SK-N-SH treated with all-trans-retinoic acid at 6 μM for 48 hours (cell line): ENCODE results near the gene GPRASP2.

Experiments used
- ATAC-seq: fragments of 200-7000 bp; cut with Tn5 transposase; 3 replicates; pipeline ENCODE4 v1.9.1; 2020; ENCODE audit warnings: mild to moderate bottlenecking, moderate library complexity
- ARNTL ChIP-seq: fragments of 450-650 bp; formaldehyde crosslinking; IDR thresholded peaks from 2 replicates; pipeline ENCODE4 v1.5.0; 2020; ENCODE audit warnings: low read depth, mild to moderate bottlenecking, moderate library complexity, borderline replicate concordance
- BACH2 ChIP-seq: fragments of 250-450 bp; sonication (Bioruptor Pico); IDR thresholded peaks from 2 replicates; pipeline ENCODE4 v1.9.0; 2021; ENCODE audit warnings: mild to moderate bottlenecking, borderline replicate concordance
- CSDC2 ChIP-seq: fragments of 250-450 bp; sonication (Bioruptor Pico); IDR thresholded peaks from 2 replicates; pipeline ENCODE4 v1.5.0; 2020; ENCODE audit warnings: mild to moderate bottlenecking, moderate library complexity
- ESRRG ChIP-seq: fragments of 250-450 bp; sonication (Bioruptor Pico); IDR thresholded peaks from 2 replicates; pipeline ENCODE4 v1.6.1; 2021; ENCODE audit warnings: mild to moderate bottlenecking
- ISL1 ChIP-seq: fragments of 250-450 bp; sonication (Bioruptor Pico); IDR thresholded peaks from 2 replicates; pipeline ENCODE4 v2.1.2; 2022; ENCODE audit warnings: mild to moderate bottlenecking, moderate library complexity
- OSR1 ChIP-seq: fragments of 250-450 bp; sonication (Bioruptor Pico); IDR thresholded peaks from 2 replicates; pipeline ENCODE4 v1.8.0; 2022; ENCODE audit warnings: moderate library complexity, mild to moderate bottlenecking, inconsistent platforms
- PATZ1 ChIP-seq: fragments of 250-450 bp; sonication (Bioruptor Pico); IDR thresholded peaks from 2 replicates; pipeline ENCODE4 v1.8.0; 2020; ENCODE audit warnings: mild to moderate bottlenecking, moderate library complexity, borderline replicate concordance
- POU6F1 ChIP-seq: fragments of 250-450 bp; sonication (Bioruptor Pico); IDR thresholded peaks from 2 replicates; pipeline ENCODE4 v1.8.0; 2021; ENCODE audit warnings: low read depth, mild to moderate bottlenecking, moderate library complexity, borderline replicate concordance
- PPARA ChIP-seq: fragments of 250-450 bp; sonication (Bioruptor Pico); IDR thresholded peaks from 2 replicates; pipeline ENCODE4 v1.5.0; 2020; ENCODE audit warnings: mild to moderate bottlenecking, borderline replicate concordance
- RARB ChIP-seq: fragments of 250-450 bp; sonication (Bioruptor Pico); IDR thresholded peaks from 2 replicates; pipeline ENCODE4 v1.8.0; 2021; ENCODE audit warnings: mild to moderate bottlenecking, moderate library complexity
- SNAI2 ChIP-seq: fragments of 250-450 bp; sonication (Bioruptor Pico); IDR thresholded peaks from 2 replicates; pipeline ENCODE4 v1.5.0; 2020; ENCODE audit warnings: mild to moderate bottlenecking, moderate library complexity
- TCF4 ChIP-seq: fragments of 250-450 bp; sonication (Bioruptor Pico); IDR thresholded peaks from 2 replicates; pipeline ENCODE4 v1.8.0; 2021; ENCODE audit warnings: mild to moderate bottlenecking, moderate library complexity, borderline replicate concordance
- TOX ChIP-seq: fragments of 250-450 bp; sonication (Bioruptor Pico); IDR thresholded peaks from 2 replicates; pipeline ENCODE4 v1.8.0; 2021; ENCODE audit warnings: mild to moderate bottlenecking, moderate library complexity, borderline replicate concordance
- ZC3H10 ChIP-seq: fragments of 250-450 bp; sonication (Bioruptor Pico); IDR thresholded peaks from 2 replicates; pipeline ENCODE4 v1.5.1; 2021; ENCODE audit warnings: mild to moderate bottlenecking, moderate library complexity
- ZFP3 ChIP-seq: fragments of 250-450 bp; sonication (Bioruptor Pico); IDR thresholded peaks from 2 replicates; pipeline ENCODE4 v1.5.0; 2020; ENCODE audit warnings: mild to moderate bottlenecking, moderate library complexity
- ZNF565 ChIP-seq: fragments of 450-650 bp; formaldehyde crosslinking; conservative IDR thresholded peaks from 2 replicates; pipeline ENCODE4 v1.5.0; 2020; ENCODE audit warnings: low read depth, mild to moderate bottlenecking, moderate library complexity
- ZNF70 ChIP-seq: fragments of 450-650 bp; formaldehyde crosslinking; IDR thresholded peaks from 2 replicates; pipeline ENCODE4 v1.5.0; 2020; ENCODE audit warnings: mild to moderate bottlenecking, moderate library complexity
- ZNF8 ChIP-seq: fragments of 450-650 bp; formaldehyde crosslinking; IDR thresholded peaks from 2 replicates; pipeline ENCODE4 v1.5.0; 2020; ENCODE audit warnings: mild to moderate bottlenecking, moderate library complexity
- TF ChIP-seq, protein P1 (sequence below): fragments of 250-450 bp; sonication (Bioruptor Pico); IDR thresholded peaks from 2 replicates; pipeline ENCODE4 v1.5.1; 2021; ENCODE audit warnings: mild to moderate bottlenecking, moderate library complexity
- TF ChIP-seq, protein P2 (sequence below): fragments of 250-450 bp; sonication (Bioruptor Pico); IDR thresholded peaks from 2 replicates; pipeline ENCODE4 v1.5.0; 2020; ENCODE audit warnings: mild to moderate bottlenecking, moderate library complexity

GPRASP2 gene

DNA sequence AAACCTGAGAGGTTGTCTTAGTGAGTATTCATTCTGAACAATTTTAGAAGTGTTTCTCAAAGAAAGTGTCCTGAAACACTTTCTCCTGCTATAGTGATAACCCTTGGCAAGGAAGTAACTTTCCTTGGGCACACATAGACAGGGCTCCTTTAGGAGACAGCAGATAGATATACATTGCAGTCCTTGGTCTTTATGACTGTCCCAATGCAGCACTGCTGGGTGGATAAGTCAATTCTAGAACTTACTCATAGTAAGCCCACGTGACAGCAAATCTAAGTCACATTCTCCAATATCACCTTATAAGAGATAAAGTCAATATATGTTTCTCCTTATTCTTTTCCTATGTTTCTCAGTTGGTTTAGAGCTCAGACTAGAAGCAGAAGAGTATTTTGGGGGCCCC lies 55.0 kb downstream of the GPRASP2 start:
- TF ChIP-seq RARB (CRISPR knock-in tag) = no peak
- TF ChIP-seq, protein P1, sequence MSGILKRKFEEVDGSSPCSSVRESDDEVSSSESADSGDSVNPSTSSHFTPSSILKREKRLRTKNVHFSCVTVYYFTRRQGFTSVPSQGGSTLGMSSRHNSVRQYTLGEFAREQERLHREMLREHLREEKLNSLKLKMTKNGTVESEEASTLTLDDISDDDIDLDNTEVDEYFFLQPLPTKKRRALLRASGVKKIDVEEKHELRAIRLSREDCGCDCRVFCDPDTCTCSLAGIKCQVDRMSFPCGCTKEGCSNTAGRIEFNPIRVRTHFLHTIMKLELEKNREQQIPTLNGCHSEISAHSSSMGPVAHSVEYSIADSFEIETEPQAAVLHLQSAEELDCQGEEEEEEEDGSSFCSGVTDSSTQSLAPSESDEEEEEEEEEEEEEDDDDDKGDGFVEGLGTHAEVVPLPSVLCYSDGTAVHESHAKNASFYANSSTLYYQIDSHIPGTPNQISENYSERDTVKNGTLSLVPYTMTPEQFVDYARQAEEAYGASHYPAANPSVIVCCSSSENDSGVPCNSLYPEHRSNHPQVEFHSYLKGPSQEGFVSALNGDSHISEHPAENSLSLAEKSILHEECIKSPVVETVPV = no peak
- no peak for TF ChIP-seq ZC3H10 (CRISPR knock-in tag)
- no peak for TF ChIP-seq ESRRG (CRISPR knock-in tag)
- no peak for TF ChIP-seq BACH2 (CRISPR knock-in tag)
- no peak for TF ChIP-seq ZFP3 (CRISPR knock-in tag)
- no peak for TF ChIP-seq ISL1 (CRISPR knock-in tag)
- TF ChIP-seq, protein P2, sequence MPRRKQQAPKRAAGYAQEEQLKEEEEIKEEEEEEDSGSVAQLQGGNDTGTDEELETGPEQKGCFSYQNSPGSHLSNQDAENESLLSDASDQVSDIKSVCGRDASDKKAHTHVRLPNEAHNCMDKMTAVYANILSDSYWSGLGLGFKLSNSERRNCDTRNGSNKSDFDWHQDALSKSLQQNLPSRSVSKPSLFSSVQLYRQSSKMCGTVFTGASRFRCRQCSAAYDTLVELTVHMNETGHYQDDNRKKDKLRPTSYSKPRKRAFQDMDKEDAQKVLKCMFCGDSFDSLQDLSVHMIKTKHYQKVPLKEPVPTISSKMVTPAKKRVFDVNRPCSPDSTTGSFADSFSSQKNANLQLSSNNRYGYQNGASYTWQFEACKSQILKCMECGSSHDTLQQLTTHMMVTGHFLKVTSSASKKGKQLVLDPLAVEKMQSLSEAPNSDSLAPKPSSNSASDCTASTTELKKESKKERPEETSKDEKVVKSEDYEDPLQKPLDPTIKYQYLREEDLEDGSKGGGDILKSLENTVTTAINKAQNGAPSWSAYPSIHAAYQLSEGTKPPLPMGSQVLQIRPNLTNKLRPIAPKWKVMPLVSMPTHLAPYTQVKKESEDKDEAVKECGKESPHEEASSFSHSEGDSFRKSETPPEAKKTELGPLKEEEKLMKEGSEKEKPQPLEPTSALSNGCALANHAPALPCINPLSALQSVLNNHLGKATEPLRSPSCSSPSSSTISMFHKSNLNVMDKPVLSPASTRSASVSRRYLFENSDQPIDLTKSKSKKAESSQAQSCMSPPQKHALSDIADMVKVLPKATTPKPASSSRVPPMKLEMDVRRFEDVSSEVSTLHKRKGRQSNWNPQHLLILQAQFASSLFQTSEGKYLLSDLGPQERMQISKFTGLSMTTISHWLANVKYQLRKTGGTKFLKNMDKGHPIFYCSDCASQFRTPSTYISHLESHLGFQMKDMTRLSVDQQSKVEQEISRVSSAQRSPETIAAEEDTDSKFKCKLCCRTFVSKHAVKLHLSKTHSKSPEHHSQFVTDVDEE = no peak
- no peak for TF ChIP-seq ZNF565 (CRISPR knock-in tag)
- TF ChIP-seq TOX (CRISPR knock-in tag) = no peak
- no peak for TF ChIP-seq CSDC2
- no peak for TF ChIP-seq TCF4 (CRISPR knock-in tag)
- TF ChIP-seq SNAI2 = no peak
- TF ChIP-seq OSR1 (CRISPR knock-in tag) = no peak
- no peak for TF ChIP-seq ZNF70 (CRISPR knock-in tag)
- no peak for TF ChIP-seq PPARA (CRISPR knock-in tag)
- no peak for TF ChIP-seq ZNF8 (CRISPR knock-in tag)
- no peak for TF ChIP-seq PATZ1 (CRISPR knock-in tag)
- no peak for TF ChIP-seq POU6F1 (CRISPR knock-in tag)
- no peak for TF ChIP-seq ARNTL (CRISPR knock-in tag)
- TF ChIP-seq, all 23 proteins: peak for 0
- ATAC-seq = no peak
